GM19467 (cell line): Measurements from ENCODE around the gene SULF2.

Experiments
- ATAC-seq: cut with Tn5 transposase; IDR thresholded peaks from one replicate; pipeline ENCODE4 v1.9.1; 2021; ENCODE audit warnings: mild to moderate bottlenecking, moderate library complexity; ENCODE audit not compliant: unreplicated experiment

The SULF2 gene

GRCh38 chr20:47612670-47613069 lies 172.6 kb downstream of the SULF2 start:
- no peak for ATAC-seq

GRCh38 chr20:47611785-47612184 lies 173.5 kb downstream of the SULF2 start:
- ATAC-seq, result no peak

- ATAC-seq, result no peak
Observed at GRCh38 chr20:47610945-47611250, 174.4 kb downstream of the SULF2 start.

- no peak for ATAC-seq
Observed at GRCh38 chr20:47610247-47610944, 174.9 kb downstream of the SULF2 start.

GRCh38 chr20:47609001-47609400 lies 176.3 kb downstream of the SULF2 start:
- no peak for ATAC-seq
